ENCODE measurements around the gene MMP14.

MMP14 gene

GRCh38 chr14:22837114-22837749 lies 847 bp downstream of the MMP14 start:
- peak overlapping the region; percentile 85 for H3K4me3 ChIP-seq (replicated peaks; ENCODE audit: low read depth, low read length)
- no peak for DNase-seq (ENCODE audit: extremely low read depth, low read depth)
- no peak for TF ChIP-seq CTCF (IDR thresholded peaks at IDR 0.05; ENCODE audit: low read depth, low read length, missing control alignments)

- DNase-seq (ENCODE audit: extremely low read depth, low read depth): no peak
- H3K4me3 ChIP-seq (replicated peaks; ENCODE audit: low read depth, low read length): peak overlapping the region; percentile 85
- no peak for TF ChIP-seq CTCF (IDR thresholded peaks at IDR 0.05; ENCODE audit: low read depth, low read length, missing control alignments)
Observed at GRCh38 chr14:22837750-22838538, 1.6 kb downstream of the MMP14 start.

- no peak for DNase-seq (ENCODE audit: extremely low read depth, low read depth)
- peak overlapping the region; percentile 85 for H3K4me3 ChIP-seq (replicated peaks; ENCODE audit: low read depth, low read length)
- no peak for TF ChIP-seq CTCF (IDR thresholded peaks at IDR 0.05; ENCODE audit: low read depth, low read length, missing control alignments)
Observed at GRCh38 chr14:22838631-22839041, 2.3 kb downstream of the MMP14 start.

GRCh38 chr14:22839159-22839779 lies 2.9 kb downstream of the MMP14 start:
- H3K4me3 ChIP-seq (replicated peaks; ENCODE audit: low read depth, low read length): peak overlapping the region; percentile 85
- no peak for DNase-seq (ENCODE audit: extremely low read depth, low read depth)

GRCh38 chr14:22841311-22841710 lies 4.9 kb downstream of the MMP14 start:
- no peak for TF ChIP-seq CTCF (IDR thresholded peaks at IDR 0.05; ENCODE audit: low read depth, low read length, missing control alignments)
- no peak overlapping the region for H3K4me3 ChIP-seq (replicated peaks; ENCODE audit: low read depth, low read length)
- no peak for DNase-seq (ENCODE audit: extremely low read depth, low read depth)

More at GRCh38 chr14:22839159-22839779, 2.9 kb downstream of the MMP14 start:
- TF ChIP-seq CTCF (IDR thresholded peaks at IDR 0.05; ENCODE audit: low read depth, low read length, missing control alignments): no peak

- no peak for TF ChIP-seq CTCF (IDR thresholded peaks at IDR 0.05; ENCODE audit: low read depth, low read length, missing control alignments)
Observed at GRCh38 chr14:22841769-22842168, 5.4 kb downstream of the MMP14 start.

More at GRCh38 chr14:22841769-22842168, 5.4 kb downstream of the MMP14 start:
- no peak overlapping the region for H3K4me3 ChIP-seq (replicated peaks; ENCODE audit: low read depth, low read length)
- DNase-seq (ENCODE audit: extremely low read depth, low read depth): no peak

Data from HFF-Myc (cell line).